Osteocyte (in vitro differentiated cells): ENCODE results near the gene FILIP1. TPM values are rescaled to one million over a fixed set of nuclear protein-coding genes. Genes with fewer than 3 reads are reported as not detected.
A peak's percentile ranks its signal among the peaks of the same experiment; 100 is the strongest.

ENCODE experiments used
- DNase-seq: peaks from one replicate; pipeline ENCODE4 v3.0.0; 2021; ENCODE audit warnings: mixed read lengths; ENCODE audit not compliant: unreplicated experiment; ENCODE audit errors: extremely low spot score
- H3K27ac Mint-ChIP-seq: one replicate; pipeline ENCODE4 v1.8.0; 2021; ENCODE audit warnings: mild to moderate bottlenecking, mixed read lengths; ENCODE audit not compliant: unreplicated experiment
- H3K27me3 Mint-ChIP-seq: one replicate; pipeline ENCODE4 v1.8.0; 2021; ENCODE audit warnings: mixed read lengths; ENCODE audit not compliant: unreplicated experiment
- H3K36me3 Mint-ChIP-seq: one replicate; pipeline ENCODE4 v1.8.0; 2021; ENCODE audit warnings: mixed read lengths; ENCODE audit not compliant: unreplicated experiment
- H3K4me1 Mint-ChIP-seq: one replicate; pipeline ENCODE4 v1.8.0; 2021; ENCODE audit warnings: mixed read lengths; ENCODE audit not compliant: unreplicated experiment
- H3K4me3 Mint-ChIP-seq: one replicate; pipeline ENCODE4 v1.8.0; 2021; ENCODE audit warnings: mild to moderate bottlenecking, moderate library complexity, mixed read lengths; ENCODE audit not compliant: unreplicated experiment
- H3K9me3 Mint-ChIP-seq: one replicate; pipeline ENCODE4 v1.8.0; 2021; ENCODE audit warnings: mixed read lengths; ENCODE audit not compliant: unreplicated experiment
- CTCF ChIP-seq: fragments of 200-600 bp; sonication (generic); IDR thresholded peaks from 2 replicates; pipeline ENCODE4 v1.5.0; 2021; ENCODE audit warnings: antibody characterized with exemption, mild to moderate bottlenecking, moderate library complexity
- total RNA-seq: library from RNA; stranded (reverse); gene quantifications from 2 replicates; pipeline ENCODE4 v1.2.1, GENCODE V29; 2021

FILIP1 gene
- total RNA-seq, 1 donor from 2014 or later, result 0.05 TPM

- Mint-ChIP-seq H3K36me3 (no peaks in the 10 kb centered on the region), H3K9me3 (no peaks in the 10 kb centered on the region), H3K4me1 (peaks cover 38% of the 10 kb centered on the region), H3K27me3 (no peaks in the 10 kb centered on the region), H3K4me3 (no peak overlapping the region), H3K27ac (no peak overlapping the region)
- no peak for TF ChIP-seq CTCF
- no peak for DNase-seq
Observed at GRCh38 chr6:75282706-75283105, 210.9 kb downstream of the FILIP1 start.

- no peak for TF ChIP-seq CTCF
- Mint-ChIP-seq H3K4me1 (peaks cover 40% of the 10 kb centered on the region), H3K36me3 (no peaks in the 10 kb centered on the region), H3K4me3 (peak overlapping the region; percentile 28), H3K27ac (no peak overlapping the region), H3K9me3 (no peaks in the 10 kb centered on the region), H3K27me3 (no peaks in the 10 kb centered on the region)
- DNase-seq, result no peak
Observed at GRCh38 chr6:75281653-75282052, 211.9 kb downstream of the FILIP1 start.

GRCh38 chr6:75280131-75280855 lies 213.3 kb downstream of the FILIP1 start:
- Mint-ChIP-seq H3K27me3 (no peaks in the 10 kb centered on the region), H3K27ac (peak overlapping the region; percentile 6), H3K9me3 (no peaks in the 10 kb centered on the region), H3K4me1 (peaks cover 39% of the 10 kb centered on the region), H3K4me3 (no peak overlapping the region), H3K36me3 (no peaks in the 10 kb centered on the region)
- no peak for DNase-seq
- no peak for TF ChIP-seq CTCF

- DNase-seq, result no peak
- Mint-ChIP-seq H3K36me3 (no peaks in the 10 kb centered on the region), H3K4me1 (peaks cover 43% of the 10 kb centered on the region), H3K4me3 (no peak overlapping the region), H3K27me3 (no peaks in the 10 kb centered on the region), H3K9me3 (no peaks in the 10 kb centered on the region), H3K27ac (no peak overlapping the region)
- TF ChIP-seq CTCF, result no peak
Observed at GRCh38 chr6:75279418-75279817, 214.2 kb downstream of the FILIP1 start.

- no peak overlapping the region for H3K4me3 Mint-ChIP-seq
- H3K4me1 Mint-ChIP-seq, result peaks cover 49% of the 10 kb centered on the region
- H3K36me3 Mint-ChIP-seq, result no peaks in the 10 kb centered on the region
- TF ChIP-seq CTCF, result no peak
- H3K9me3 Mint-ChIP-seq, result no peaks in the 10 kb centered on the region
- DNase-seq, result no peak
- no peaks in the 10 kb centered on the region for H3K27me3 Mint-ChIP-seq
- no peak overlapping the region for H3K27ac Mint-ChIP-seq
Observed at GRCh38 chr6:75278474-75279077, 215.0 kb downstream of the FILIP1 start.
